GM23338 (cell line): ENCODE results near the gene SYT10. TPM values are rescaled to one million over a fixed set of nuclear protein-coding genes. Genes with fewer than 3 reads are reported as not detected.

Experiments used
- ATAC-seq: fragments of 200-7000 bp; cut with Tn5 transposase; 3 replicates; pipeline ENCODE4 v1.9.1; 2020
- DNase-seq: peaks from one replicate; pipeline ENCODE4 v3.0.0-alpha.2; 2015; ENCODE audit warnings: low spot score
- H2AFZ ChIP-seq: fragments of 200-600 bp; sonication (generic); 2 replicates; pipeline ENCODE4 v1.8.0; 2016; ENCODE audit warnings: antibody characterized with exemption, mild to moderate bottlenecking, moderate library complexity
- H3F3A ChIP-seq: fragments of 200-600 bp; sonication (generic); replicated peaks from 2 replicates; pipeline ENCODE4 v1.8.0; 2017; ENCODE audit warnings: antibody characterized with exemption, mixed run types, low read depth
- H3K27ac ChIP-seq: fragments of 200-600 bp; sonication (generic); 2 replicates; pipeline ENCODE4 v1.6.1; 2016; ENCODE audit warnings: low read depth
- H3K27me3 ChIP-seq: fragments of 200-600 bp; sonication (generic); 2 replicates; pipeline ENCODE4 v1.8.0; 2016; ENCODE audit warnings: mild to moderate bottlenecking, mixed run types, moderate library complexity; ENCODE audit not compliant: insufficient read depth
- H3K36me3 ChIP-seq: fragments of 200-600 bp; sonication (generic); 2 replicates; pipeline ENCODE4 v1.8.0; 2016; ENCODE audit warnings: mild to moderate bottlenecking; ENCODE audit not compliant: insufficient read depth
- H3K4me1 ChIP-seq: fragments of 200-600 bp; sonication (generic); 2 replicates; pipeline ENCODE4 v1.8.0; 2016; ENCODE audit warnings: mild to moderate bottlenecking, moderate library complexity; ENCODE audit not compliant: insufficient read depth
- H3K4me2 ChIP-seq: fragments of 200-600 bp; sonication (generic); 2 replicates; pipeline ENCODE4 v1.7.1; 2017; ENCODE audit warnings: mixed run types
- H3K4me3 ChIP-seq: fragments of 200-600 bp; sonication (generic); 2 replicates; pipeline ENCODE4 v1.6.1; 2016; ENCODE audit warnings: mixed run types
- H3K79me2 ChIP-seq: fragments of 200-600 bp; sonication (generic); replicated peaks from 2 replicates; pipeline ENCODE4 v1.8.0; 2017; ENCODE audit warnings: mild to moderate bottlenecking; ENCODE audit not compliant: insufficient read depth
- H3K9me2 ChIP-seq: fragments of 200-600 bp; sonication (generic); 2 replicates; pipeline ENCODE4 v1.8.0; 2017; ENCODE audit not compliant: insufficient read depth
- H4K20me1 ChIP-seq: fragments of 200-600 bp; sonication (generic); replicated peaks from 2 replicates; pipeline ENCODE4 v1.8.0; 2017; ENCODE audit warnings: mild to moderate bottlenecking; ENCODE audit not compliant: insufficient read depth
- H3K27ac Mint-ChIP-seq: 2 replicates; pipeline ENCODE4 v1.8.0; 2020; ENCODE audit warnings: inconsistent platforms, mild to moderate bottlenecking, moderate library complexity, mixed read lengths
- H3K27me3 Mint-ChIP-seq: 3 replicates; pipeline ENCODE4 v1.8.0; 2022; ENCODE audit warnings: low read depth, mild to moderate bottlenecking, moderate library complexity, mixed read lengths, inconsistent platforms; ENCODE audit not compliant: insufficient read depth, poor library complexity
- H3K36me3 Mint-ChIP-seq: 3 replicates; pipeline ENCODE4 v1.8.0; 2021; ENCODE audit warnings: low read depth, mild to moderate bottlenecking, inconsistent platforms, moderate library complexity, mixed read lengths
- H3K4me1 Mint-ChIP-seq: 3 replicates; pipeline ENCODE4 v1.8.0; 2020; ENCODE audit warnings: mild to moderate bottlenecking, inconsistent platforms, mixed read lengths
- H3K4me3 Mint-ChIP-seq: 3 replicates; pipeline ENCODE4 v1.8.0; 2021; ENCODE audit warnings: moderate library complexity, mild to moderate bottlenecking, inconsistent platforms, mixed read lengths
- H3K9me3 Mint-ChIP-seq: 3 replicates; pipeline ENCODE4 v1.8.0; 2020; ENCODE audit warnings: moderate library complexity, mild to moderate bottlenecking, inconsistent platforms, mixed read lengths
- ETS1 ChIP-seq: IDR thresholded peaks from 2 replicates; pipeline ENCODE4 v1.6.1; 2016; ENCODE audit warnings: antibody characterized with exemption
- EZH2 ChIP-seq: fragments of 200-600 bp; sonication (generic); IDR thresholded peaks from one replicate; pipeline ENCODE4 v1.8.0; 2017; ENCODE audit warnings: antibody characterized with exemption, mild to moderate bottlenecking, low read depth; ENCODE audit not compliant: unreplicated experiment
- EZH2phosphoT487 ChIP-seq: fragments of 200-600 bp; sonication (generic); IDR thresholded peaks from one replicate; pipeline ENCODE4 v1.8.1; 2018; ENCODE audit warnings: antibody characterized with exemption; ENCODE audit not compliant: unreplicated experiment
- JUNB ChIP-seq: IDR thresholded peaks from one replicate; pipeline ENCODE4 v1.6.1; 2016; ENCODE audit warnings: antibody characterized with exemption; ENCODE audit not compliant: unreplicated experiment
- NANOG ChIP-seq: IDR thresholded peaks from 2 replicates; pipeline ENCODE4 v1.6.1; 2016; ENCODE audit warnings: antibody characterized with exemption, borderline replicate concordance
- POLR2AphosphoS5 ChIP-seq: IDR thresholded peaks from 2 replicates; pipeline ENCODE4 v1.6.1; 2016; ENCODE audit warnings: antibody characterized with exemption, low read depth
- REST ChIP-seq: IDR thresholded peaks from one replicate; pipeline ENCODE4 v1.6.1; 2018; ENCODE audit warnings: antibody characterized with exemption; ENCODE audit not compliant: unreplicated experiment
- STAT1 ChIP-seq: IDR thresholded peaks from one replicate; pipeline ENCODE4 v1.6.1; 2016; ENCODE audit warnings: antibody characterized with exemption; ENCODE audit not compliant: unreplicated experiment
- ZNF114 ChIP-seq: fragments of 250-450 bp; sonication (Bioruptor Pico); IDR thresholded peaks from 2 replicates; pipeline ENCODE4 v1.5.0; 2020; ENCODE audit warnings: mild to moderate bottlenecking, moderate library complexity
- ZNF331 ChIP-seq: fragments of 250-450 bp; sonication (Bioruptor Pico); IDR thresholded peaks from 2 replicates; pipeline ENCODE4 v1.5.0; 2020; ENCODE audit warnings: low read depth, mild to moderate bottlenecking, moderate library complexity
- ZNF462 ChIP-seq: fragments of 250-450 bp; sonication (Bioruptor Pico); IDR thresholded peaks from 2 replicates; pipeline ENCODE4 v1.5.0; 2020; ENCODE audit warnings: mild to moderate bottlenecking, moderate library complexity
- polyA plus RNA-seq: library from polyadenylated mRNA; unstranded; fragments of >200 nt; fragmentation: Nextera tagmentation; extraction: Ambion mirVana; gene quantifications from 2 replicates; pipeline ENCODE4 v1.2.1, GENCODE V29; 2016
- total RNA-seq: library from RNA; depleted of rRNA; stranded (reverse); fragments of >200 nt; shearing (Covaris generic); gene quantifications from 2 replicates; pipeline ENCODE4 v1.2.3, GENCODE V29; 2014

SYT10 gene
- total and polyA plus RNA-seq, 2 experiments from 2014 or later, result 1.3 to 3.0 TPM

GRCh38 chr12:33486058-33486457, 46.4 kb upstream of the SYT10 start (continued):
- TF ChIP-seq REST (no peak), JUNB (no peak)

- Mint-ChIP-seq H3K27me3 (peaks cover 2% of the 10 kb centered on the region), H3K9me3 (no peaks in the 10 kb centered on the region; the same call in 2 of the 3 replicates), H3K27ac (no peak overlapping the region), H3K36me3 (no peaks in the 10 kb centered on the region), H3K4me1 (peaks cover 6% of the 10 kb centered on the region; the same call in 2 of the 3 replicates), H3K4me3 (no peak overlapping the region)
- Histone ChIP-seq H3K9me2 (no peaks in the 10 kb centered on the region), H2AFZ (no peak overlapping the region), H3K27ac (no peak overlapping the region), H3K27me3 (no peaks in the 10 kb centered on the region), H3K4me2 (no peak overlapping the region), H3F3A (no peaks in the 10 kb centered on the region), H4K20me1 (no peaks in the 10 kb centered on the region), H3K36me3 (no peaks in the 10 kb centered on the region), H3K79me2 (no peaks in the 10 kb centered on the region), H3K4me3 (no peak overlapping the region), H3K4me1 (peaks cover 6% of the 10 kb centered on the region; the same call in 1 of the 2 replicates)
- DNase-seq (no peak), ATAC-seq (no peak)
- no peak for TF ChIP-seq ETS1
- no peak for TF ChIP-seq ZNF114
- no peak for TF ChIP-seq REST
- TF ChIP-seq ZNF331, result no peak
- TF ChIP-seq STAT1, result no peak
- no peak for TF ChIP-seq ZNF462 (CRISPR knock-in tag)
- TF ChIP-seq POLR2AphosphoS5, result no peak
- no peak for TF ChIP-seq JUNB
- TF ChIP-seq NANOG, result no peak
- TF ChIP-seq EZH2, result no peak
- no peak for TF ChIP-seq EZH2phosphoT487
These were observed 44.5 kb upstream of the SYT10 start for GRCh38 chr12:33484161-33484560.
